Suppressor macrophage (primary cell): ENCODE data around the gene PAX7.
"Not testable (repeated sequence)": the region's sequence is repeated elsewhere in the genome, so short reads cannot be mapped to it uniquely, and the experiment has no call there.

Source experiments
- DNase-seq, 4 experiments: peaks; one replicate each; pipeline ENCODE4 v3.0.0-alpha.2; 2020 to 2022
- total RNA-seq, 17 experiments: gene quantifications; one replicate each; lab custom pipeline; 2026; ENCODE audit warnings: mixed read lengths in 6 of 17, inconsistent platforms in 3 of 17; lab: John Stamatoyannopoulos, UW

PAX7 gene
- 0 to 3.7 (median 0) reads per million in 17 experiments for total RNA-seq

DNA sequence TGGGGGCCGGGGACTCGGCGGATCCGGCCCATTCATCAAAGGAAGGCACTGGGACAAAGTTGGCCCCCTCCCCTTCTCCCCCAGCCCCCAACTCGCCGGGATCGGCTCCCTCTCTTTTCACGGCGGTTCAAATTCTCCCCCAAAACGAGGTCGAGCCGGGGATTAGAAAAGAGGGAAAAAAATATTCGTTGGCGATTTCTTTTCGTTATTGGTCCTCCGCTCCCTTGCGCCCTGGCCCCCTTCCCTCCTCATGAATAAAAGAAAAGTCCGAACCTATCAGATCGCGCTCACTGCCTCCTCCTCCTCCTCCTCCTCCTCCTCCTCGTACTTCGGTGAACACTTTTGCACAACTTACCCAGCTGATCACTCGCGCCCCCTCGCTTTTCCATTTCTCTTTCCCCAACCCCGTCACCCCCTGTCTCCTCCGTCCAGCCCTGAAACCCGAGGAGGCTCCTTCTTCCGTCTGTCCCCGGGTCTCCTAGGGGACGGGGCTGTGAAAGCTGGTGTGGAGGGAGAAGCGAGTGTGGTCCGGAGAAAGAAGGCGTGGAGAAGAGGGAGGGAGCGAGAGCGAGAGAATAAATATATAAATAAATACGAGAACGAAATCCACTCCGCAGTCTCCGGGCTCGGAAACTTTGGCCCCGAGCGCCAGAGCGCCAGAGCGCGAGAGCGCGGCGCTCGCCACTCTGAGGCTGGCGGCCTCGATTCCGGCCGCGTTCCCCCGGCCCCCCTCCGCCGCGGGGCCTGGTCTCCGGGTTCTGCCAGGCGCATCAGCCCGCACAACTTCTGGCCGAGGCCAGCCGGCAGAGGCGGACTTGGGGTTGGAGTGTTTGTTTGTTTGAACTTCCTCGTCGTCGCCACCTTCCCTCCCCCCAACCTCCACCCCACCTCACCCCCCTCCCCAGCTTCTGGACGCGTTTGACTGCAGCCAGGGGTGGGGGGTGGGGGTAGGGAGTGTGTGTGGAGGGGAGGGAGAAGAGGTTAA, at the start of gene PAX7:
Gene PAX7, plus strand, starts transcription at position 336 of the 985 bp plus-strand sequence. CDS start 758 bp downstream, outside the sequence.
- DNase-seq = no peak

GRCh38 chr1:18581420-18581880, 49.2 kb upstream of the PAX7 start:
- peak; percentile 12 to 34 (median 20) for DNase-seq

- no peak for DNase-seq
These were observed 47.8 kb upstream of the PAX7 start for GRCh38 chr1:18582890-18583289.

DNA sequence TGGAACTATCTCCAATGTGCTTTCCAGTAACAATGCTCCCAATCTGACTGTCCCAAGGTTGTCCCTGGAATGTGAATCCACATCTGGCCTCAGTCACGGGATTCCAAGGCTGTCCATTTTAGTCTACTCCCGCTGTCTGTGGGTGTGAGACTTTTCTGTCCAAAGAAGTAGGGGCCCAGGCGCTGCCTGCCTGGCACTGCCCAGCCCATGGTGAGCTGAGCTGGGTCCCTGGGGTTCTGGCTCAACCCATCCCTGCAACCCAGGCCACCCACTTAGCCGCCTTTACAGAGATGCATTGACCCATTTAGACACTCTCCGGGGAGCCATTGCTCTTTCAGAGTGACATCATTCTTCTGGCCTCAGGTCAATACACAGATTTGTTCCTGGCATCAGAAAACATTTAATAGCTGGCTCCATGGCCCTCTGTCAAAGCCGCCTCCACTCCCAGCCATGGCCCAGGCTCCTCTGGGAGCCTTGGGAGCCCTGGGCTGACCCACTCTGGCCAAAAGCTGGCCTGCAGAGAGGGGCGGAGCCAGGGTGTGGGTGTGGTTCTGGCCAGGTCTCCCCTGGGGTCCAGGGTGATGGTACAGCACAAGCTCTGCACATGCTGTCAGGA, 47.2 kb upstream of the PAX7 start:
- DNase-seq = no peak

GRCh38 chr1:18586016-18586415, 44.6 kb upstream of the PAX7 start:
- not testable (repeated sequence) for DNase-seq

GRCh38 chr1:18588093-18588492, 42.6 kb upstream of the PAX7 start:
- DNase-seq = no peak

GRCh38 chr1:18592368-18592767, 38.3 kb upstream of the PAX7 start:
- peak in 1 of 4 experiments; percentile 5 for DNase-seq

- DNase-seq = peak; percentile 36 to 67 (median 59)
These were observed 33.2 kb upstream of the PAX7 start for GRCh38 chr1:18597160-18598042.

GRCh38 chr1:18599086-18599485, 31.6 kb upstream of the PAX7 start:
- DNase-seq = no peak

DNA sequence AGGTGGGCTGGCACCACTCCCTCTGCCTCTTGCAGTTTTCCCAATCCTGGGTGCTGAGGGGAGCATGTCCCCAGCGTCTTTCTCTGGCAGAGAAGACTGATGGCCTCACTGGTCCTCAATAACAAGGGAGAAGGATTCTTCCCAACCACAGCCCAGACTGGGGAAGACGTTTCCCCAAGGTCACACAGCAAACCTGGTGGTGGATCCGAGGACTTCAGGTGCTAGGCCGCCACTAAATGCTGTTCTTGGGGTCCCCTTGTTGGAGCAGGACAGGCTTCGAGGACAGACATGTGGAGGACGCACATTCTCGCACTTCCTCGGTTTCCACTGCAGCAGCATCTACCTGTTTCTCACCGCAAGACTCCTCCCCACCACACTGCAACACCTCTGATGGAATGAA, 30.9 kb upstream of the PAX7 start:
- DNase-seq = no peak

GRCh38 chr1:18602533-18603211, 28.0 kb upstream of the PAX7 start:
- no peak for DNase-seq

- no peak for DNase-seq
These were observed 27.3 kb upstream of the PAX7 start for GRCh38 chr1:18603212-18603852.

DNA sequence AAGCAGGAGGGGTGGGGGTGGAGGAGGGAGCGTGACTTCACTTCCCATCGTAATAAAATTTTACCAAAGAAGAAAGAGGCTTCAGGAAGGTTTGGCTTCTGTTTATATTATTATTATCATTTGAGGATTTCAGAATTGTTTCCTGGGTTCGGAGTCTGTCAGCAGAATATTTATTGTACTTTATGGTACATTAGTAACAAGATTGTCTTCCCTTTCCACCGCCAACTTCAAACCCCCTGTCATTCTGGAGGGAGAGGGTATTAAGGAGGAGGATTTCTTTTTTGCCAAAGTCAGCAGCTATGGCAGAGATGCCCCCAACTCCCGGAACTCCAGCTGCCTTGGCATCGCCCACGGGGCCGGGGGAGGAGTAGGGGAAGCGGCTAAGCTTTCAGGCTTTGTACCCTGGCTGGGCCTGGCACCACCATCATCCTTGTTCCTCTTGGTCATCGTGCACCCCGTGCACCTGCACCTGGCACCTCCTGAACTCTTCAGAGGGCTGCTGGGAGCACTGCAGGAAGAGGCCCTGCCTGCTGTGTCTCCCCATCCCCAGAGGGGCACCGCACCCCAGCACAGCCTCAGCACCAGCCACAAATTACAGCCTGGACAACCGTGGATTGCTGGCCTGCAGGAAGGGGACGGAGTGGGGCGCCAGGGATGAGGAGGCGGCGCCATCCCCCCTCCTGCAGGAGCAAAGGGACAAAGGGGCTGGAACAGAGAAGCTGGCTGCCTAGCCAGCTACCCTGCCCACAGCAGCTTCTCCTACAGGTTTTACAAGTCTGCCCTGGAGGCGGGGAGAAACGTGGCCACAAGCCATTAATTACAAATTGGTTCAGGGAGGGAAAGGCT, 24.0 kb upstream of the PAX7 start:
- DNase-seq = no peak

DNA sequence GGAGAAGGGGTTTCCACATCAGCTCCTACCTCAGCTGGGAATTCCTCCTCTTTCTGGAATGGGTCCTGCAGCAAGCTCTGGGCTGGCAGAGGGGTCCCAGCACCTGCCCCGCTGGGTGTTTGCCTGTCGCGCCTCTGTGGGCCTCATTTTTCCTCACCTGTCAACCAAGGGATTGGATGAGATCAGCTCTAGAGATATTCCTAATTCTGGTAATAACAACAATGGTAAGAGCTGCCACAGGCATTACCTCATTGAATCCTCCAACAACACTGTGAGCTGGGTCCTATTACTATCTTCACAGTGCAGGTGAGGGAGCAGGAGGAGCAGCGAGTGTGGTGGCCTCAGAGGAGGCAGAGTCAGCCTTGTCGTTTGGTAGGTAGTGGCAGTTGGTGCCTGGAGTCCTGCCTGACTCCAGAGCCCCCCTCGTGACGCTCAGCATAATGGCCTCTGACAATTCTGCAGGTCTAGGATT, 23.3 kb upstream of the PAX7 start:
- no peak for DNase-seq

DNA sequence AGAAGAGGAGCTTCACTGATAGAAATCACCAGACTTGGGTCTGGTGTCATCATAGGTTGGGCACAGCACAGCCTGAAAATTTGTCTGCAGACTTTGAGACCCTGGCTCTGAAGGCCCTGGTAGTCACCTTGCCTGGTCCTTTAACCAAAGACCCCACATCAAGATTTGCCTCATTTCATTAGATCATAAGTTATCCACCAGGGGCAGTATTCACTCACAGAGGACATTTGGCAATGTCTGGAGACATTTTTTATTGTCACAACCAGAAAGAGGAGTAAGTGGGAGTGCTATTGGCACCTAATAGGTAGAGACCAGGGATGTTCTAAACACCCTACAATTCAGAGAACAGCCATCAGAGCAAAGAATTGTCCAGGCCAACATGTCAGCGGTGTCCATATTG, 22.1 kb upstream of the PAX7 start:
- no peak for DNase-seq

GRCh38 chr1:18611311-18611710, 19.3 kb upstream of the PAX7 start:
- no peak for DNase-seq

DNA sequence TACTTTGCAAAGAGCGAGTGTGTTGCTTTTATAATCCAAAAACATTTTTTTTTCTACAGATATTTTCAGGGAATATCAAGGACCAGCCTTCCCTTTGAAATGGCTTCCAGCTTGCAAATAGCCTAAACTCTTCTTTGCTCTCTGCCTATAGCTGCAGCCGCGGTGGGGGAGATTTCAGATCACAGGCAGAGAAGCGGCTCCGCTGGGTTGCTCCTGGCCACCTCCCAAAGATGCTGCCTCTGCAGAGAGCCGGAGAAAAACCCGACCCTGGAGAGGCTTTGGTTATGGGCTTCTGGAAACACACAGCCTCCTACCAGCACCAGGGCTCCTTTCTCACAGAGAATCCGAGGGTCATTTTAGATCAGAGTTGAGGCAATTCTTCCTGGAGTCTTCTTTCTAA, 18.6 kb upstream of the PAX7 start:
- DNase-seq = no peak

DNA sequence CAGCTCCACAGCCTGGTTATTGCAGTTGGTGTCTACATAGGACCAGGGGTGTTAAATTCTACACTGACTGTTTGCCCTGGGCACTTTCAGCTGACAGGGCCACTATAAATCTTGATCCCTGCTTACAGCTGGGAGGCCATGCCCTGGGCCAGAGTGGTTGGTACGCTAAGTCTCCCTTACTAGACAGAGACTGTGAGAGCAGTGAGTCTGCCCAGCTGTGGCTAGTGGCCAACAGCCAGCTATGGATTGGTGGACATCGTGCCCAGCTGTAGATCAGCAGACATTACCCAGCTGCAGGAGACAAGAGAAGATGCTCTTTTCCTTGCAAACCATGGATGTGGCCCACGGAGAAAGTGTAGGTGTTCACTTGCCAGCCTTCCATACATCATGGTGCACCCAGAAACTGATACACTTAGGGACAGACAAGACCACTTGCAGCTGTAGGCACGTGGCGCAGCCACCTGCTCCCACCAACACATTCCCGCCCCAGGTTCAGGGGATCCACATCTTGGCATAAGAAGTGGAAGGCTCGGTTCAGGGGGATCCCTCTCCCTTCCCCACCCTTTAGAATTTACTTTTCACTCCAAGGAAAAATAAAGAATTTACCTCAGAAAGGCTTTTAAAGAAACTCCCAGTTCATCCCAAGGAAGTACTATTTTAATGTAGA, 16.4 kb upstream of the PAX7 start:
- no peak for DNase-seq

DNA sequence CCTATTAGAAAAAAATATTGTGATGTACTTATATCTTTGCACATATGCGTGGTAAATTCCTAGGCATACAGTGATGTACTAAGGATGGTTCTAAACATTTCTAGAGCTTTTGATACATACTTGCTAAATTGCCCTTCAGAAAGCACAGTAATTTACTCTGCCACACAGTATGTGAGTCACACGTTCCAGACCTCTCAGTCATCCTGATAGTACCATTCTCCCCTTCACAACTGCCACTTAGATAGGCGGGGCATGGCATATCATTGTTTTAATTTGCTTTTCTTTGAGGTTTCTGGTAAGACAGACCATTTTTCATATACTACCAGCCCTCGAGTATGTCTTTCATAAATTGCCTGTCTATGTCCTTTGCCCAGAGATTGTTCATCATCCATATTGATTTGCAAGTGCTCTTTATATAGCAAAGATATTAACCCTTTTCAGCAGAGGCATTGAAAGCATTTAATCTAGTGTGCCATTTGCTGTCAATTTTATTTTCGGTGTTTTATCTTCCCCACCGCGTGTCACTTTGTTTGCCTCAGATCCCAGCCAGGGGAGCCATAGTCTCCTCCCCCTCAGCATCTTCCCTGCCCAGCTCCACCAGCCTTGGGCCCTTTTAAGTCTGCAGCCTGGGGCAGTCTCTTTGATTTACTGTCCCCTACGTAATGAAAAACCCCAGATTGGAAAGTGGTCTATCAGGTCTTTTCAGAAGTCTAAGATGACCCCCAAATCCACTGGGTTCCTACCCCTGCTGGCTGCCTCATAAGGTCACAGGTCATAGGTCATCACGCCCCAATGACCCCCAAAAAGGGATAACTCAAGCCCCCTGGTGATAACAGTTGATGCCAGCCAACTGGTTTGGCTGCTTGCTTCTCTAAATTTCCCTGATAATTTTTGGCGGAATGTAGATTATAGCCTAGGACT, 11.8 kb upstream of the PAX7 start:
- DNase-seq = no peak
